HG03196 (cell line): ENCODE data around the gene OTOG.

Experiments
- ATAC-seq: cut with Tn5 transposase; IDR thresholded peaks from one replicate; pipeline ENCODE4 v1.9.1; 2021; ENCODE audit not compliant: unreplicated experiment

OTOG gene

DNA sequence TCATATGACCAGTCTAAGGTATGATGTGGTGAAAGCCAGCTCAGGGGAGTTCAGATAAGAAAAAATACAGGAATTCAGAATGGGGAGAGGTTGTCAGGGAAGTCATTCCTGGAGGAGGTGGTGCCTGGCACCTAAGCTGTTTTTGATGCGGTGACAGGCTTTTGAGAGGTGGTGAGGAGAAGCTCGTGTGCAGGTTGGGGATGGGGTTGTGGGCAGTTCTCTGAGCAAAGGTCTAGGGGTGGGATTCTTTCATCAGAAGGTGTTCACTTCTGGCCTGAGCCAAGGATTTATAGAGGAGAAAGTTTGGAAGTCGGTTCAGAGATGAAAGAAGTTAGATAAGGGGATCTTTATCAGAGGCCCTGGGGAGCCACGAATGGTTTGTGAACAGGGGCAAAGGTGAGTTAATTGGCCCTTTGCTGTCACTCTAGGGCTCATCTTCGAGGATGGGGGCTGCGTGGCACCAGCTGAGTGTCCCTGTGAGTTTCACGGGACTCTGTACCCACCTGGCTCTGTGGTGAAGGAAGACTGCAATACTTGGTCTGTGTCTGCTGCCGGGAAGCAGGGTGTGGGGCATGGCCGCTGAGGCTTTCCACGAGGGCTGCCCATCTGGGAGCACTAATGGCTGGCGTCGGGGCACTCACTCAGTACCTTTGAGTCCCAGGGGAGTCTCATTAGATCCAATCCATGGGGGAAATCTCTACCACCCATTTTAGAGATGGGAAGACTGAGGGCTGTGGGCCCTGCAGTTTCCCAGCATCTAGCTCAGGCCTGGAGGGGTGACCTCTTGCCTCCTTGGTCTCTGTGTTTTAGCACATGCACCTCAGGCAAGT lies 13.4 kb downstream of the OTOG start:
- ATAC-seq = no peak

DNA sequence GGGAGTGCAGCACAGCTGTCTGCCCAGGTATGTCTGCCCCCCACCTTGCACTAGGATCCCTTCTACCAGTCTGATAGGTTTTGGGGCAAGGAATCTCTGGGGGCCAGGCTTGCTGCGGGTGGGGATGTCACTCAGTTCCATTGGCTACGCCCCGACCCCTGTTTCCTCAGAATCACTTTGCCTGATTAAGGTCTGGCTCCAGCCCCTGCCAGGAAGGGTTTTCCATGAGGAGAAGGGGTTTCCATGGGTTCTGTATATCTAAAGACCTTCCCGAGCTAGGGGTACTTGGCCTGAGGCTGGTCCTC lies 14.0 kb downstream of the OTOG start:
- no peak for ATAC-seq

DNA sequence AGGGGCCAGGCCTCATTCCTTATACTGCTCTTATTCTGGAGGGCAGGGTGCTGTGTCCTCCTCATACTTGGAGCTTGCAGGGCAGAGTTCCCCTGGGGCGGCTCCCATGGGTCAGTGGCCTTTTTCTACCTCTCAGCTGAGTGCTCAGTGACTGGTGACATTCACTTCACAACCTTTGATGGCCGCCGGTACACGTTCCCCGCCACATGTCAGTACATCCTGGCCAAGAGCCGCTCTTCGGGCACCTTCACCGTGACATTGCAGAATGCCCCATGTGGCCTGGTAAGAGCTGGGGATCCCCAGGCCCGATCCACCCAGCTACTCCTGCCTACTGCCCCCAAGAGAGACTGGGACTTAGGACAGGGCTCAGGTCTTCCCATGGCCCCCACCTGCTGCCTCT lies 14.5 kb downstream of the OTOG start:
- ATAC-seq = no peak

DNA sequence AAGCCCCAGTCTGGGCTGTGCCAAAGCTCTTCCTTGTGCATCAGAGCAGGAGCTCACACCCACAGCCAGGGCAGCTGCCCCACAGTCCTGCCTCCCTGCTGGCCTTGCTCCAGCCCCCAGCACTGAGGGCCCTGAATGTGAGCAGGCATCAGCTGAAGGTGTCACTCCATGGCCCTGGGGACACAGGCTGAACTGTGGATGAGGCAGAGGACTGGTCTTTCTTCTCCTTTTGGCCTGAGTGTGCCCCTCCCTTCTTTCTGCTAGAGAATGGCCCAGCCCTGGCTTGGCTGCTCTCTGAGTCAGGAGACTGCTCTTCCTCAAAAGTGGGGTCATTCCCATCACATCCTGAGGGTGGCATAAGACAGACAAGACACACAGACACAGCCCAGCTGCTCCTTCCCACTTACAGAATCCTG lies 16.2 kb downstream of the OTOG start:
- no peak for ATAC-seq

DNA sequence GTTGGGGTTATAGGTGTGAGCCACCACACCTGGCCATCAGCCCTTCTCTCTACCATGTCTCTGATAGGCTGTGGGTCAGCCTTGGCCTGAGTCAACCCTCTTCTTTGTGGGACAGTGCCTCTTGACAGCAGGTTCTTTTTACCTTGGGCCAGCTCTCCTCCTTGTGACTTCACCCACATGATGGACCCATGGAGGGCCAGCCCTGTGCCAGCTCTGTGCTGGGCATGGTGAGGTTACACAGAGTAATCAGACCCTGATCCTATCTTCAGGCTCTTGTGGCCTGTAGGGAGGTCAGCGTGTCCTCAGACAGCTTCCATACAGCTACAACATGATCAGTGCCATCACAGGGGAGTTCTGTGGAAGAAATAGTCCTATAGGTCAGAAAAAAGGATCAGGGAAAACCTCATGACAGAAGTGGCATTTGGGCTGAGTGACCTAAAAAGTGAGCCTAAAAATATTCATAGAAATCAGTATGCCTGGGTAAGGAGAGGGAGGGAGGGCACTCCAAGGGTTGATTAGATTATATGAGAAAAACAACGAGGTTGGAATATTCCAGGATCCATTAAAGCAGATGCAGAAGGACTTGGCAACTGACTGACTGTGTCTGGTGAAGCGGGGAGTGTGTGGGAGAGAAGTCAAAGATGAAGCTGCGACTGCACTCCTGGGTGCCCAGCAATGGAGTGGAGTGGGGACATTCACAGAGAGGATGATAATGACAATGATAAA lies 17.1 kb downstream of the OTOG start:
- no peak for ATAC-seq

DNA sequence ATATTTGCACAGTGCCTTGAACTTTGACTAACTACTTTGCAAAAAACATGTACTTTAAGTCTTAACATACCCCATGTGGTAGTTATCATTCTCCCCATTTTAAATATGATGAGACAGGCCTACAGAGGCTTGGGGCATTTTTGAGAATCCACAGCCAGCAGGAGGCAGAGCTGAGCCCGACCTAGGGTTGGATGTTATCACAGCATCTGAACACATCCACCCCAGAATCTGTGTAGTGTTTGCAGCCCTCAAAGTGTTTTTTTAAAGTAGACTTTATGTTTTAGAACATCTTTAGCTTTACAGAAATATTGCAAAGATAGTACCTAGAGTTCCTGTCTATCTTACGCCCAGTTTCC lies 17.6 kb downstream of the OTOG start:
- ATAC-seq = no peak

DNA sequence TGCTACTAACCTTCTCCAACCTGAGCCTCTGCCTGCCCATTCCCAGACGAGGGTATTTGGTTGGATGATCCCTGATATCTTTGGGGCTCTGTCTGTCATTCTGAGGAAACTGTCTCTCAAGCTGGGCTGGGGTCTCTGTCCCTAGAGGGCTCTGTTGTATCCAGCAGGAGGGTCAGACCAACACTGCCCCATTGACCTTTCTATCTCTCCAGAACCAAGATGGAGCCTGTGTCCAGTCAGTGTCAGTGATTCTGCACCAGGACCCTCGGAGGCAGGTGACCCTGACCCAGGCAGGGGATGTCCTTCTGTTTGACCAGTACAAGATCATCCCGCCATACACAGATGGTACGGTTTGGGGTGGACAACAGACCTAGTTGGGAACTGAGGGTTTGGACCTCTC lies 21.9 kb downstream of the OTOG start:
- ATAC-seq = no peak

DNA sequence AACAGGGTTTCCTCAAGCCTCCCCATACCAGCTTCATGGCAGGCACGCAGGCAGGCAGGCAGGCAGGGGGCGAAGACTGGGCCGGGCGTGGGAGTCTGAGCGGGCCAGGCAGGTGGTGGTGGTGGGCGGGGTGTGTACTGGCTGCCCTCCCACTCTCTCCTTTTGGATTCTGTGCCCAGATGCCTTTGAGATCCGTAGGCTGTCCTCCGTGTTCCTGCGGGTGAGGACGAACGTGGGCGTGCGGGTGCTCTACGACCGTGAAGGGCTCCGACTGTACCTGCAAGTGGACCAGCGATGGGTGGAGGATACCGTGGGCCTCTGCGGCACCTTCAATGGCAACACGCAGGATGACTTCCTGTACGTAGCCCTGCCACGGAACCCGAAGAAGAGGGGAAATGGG lies 23.0 kb downstream of the OTOG start:
- no peak for ATAC-seq

DNA sequence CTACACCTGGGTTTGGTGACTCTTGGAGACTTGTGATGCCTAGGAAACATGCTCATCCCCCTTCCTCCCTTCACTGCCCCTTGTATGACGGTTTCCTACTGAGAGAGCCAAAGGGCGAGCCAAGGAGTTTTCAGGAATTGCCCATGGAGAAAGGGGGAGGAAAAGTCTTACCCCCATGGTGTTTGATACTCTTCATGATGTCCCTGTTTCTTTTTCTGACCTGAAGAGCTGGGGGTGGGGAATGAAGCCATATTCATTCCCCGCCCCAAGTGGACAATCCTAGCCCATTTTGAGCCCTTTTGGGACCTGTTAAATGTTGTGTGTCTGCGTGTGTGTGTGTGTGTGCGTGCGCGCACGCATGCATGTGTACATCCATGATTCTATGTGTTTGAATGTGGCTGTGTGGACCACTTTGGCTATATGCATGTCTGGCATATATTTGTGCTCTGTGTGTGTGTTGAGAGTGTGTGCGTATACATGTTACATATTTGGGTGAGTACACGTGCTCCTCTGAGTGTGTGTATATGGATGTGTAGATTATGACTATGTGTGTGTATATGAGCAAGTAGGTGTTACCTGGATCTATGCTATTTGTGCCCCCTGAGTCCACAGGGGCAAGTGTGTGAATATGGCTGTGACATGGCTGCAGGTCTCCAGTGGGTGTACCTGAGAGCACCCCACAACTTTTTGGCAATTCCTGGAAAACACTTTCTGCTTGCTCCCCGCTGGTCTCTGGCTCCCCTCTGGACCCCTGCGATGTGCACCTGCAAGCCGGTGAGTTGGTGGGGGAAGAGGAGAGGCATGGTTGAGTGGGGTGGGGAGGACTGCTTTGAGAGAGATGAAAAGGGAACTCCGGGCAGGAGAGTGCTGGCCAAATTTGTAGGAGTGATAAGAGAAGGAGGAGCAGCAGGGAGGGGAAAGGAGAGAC lies 24.6 kb downstream of the OTOG start:
- ATAC-seq = no peak

DNA sequence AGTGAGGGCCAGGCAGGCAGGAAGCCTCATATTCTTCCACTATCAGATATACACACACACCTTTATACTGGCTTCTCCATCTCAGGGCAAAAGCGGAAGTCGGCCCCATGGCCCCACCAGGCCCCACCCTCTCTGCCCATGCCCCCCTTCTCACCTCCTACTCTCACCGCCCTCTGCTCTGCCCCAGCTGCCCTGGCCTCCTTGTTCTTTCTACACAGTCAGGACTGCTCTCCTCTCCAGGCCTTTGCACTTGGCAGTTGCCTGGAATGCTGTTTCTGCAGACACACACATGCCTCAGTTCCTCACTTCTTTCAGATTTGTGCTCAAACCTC lies 25.3 kb downstream of the OTOG start:
- ATAC-seq = no peak

DNA sequence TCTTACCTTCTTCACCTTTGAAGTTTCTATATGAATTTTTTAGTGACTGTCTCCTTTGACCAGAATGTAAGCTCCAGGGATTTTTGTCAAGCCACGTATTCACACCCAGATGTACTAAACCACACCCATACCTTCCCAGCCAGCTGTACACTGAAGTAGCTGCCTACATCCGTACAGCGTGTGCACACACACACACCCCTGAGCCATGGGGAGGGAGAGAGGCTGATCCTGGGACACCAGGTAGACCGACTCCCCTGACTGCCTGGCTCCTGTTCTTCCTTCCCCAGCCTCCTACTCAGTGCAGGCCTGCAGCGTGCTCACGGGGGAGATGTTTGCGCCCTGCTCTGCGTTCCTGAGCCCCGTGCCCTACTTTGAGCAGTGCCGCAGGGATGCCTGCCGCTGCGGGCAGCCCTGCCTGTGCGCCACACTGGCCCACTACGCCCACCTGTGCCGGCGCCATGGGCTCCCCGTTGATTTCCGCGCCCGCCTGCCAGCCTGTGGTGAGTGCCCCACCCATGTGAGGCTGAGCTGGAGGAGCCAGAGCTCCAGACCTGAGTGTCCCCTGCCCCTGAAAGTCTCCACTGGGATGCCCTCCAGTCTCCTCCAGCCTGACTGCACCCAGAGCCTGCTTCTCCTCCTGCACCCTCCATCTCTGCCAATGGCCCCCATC lies 25.9 kb downstream of the OTOG start:
- no peak for ATAC-seq

DNA sequence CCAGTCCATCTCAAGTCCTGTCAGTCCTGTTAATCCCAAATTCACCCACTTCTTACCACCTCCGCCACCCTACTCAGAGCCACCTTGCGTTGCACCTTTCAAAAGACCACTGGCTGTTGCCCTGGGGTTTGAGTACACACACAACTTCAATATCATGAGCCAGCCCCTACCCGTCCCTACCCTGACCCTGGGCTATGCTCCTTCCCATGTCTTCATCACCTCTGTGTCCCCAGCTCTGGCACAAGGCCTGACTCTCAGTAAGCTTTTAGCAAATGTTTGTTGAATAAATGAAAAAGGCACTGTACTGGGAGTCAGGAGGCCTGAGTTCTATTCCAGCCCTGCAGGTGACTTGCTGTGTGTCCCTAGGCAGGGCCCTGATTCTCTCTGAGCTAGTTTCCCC lies 26.5 kb downstream of the OTOG start:
- ATAC-seq = no peak

DNA sequence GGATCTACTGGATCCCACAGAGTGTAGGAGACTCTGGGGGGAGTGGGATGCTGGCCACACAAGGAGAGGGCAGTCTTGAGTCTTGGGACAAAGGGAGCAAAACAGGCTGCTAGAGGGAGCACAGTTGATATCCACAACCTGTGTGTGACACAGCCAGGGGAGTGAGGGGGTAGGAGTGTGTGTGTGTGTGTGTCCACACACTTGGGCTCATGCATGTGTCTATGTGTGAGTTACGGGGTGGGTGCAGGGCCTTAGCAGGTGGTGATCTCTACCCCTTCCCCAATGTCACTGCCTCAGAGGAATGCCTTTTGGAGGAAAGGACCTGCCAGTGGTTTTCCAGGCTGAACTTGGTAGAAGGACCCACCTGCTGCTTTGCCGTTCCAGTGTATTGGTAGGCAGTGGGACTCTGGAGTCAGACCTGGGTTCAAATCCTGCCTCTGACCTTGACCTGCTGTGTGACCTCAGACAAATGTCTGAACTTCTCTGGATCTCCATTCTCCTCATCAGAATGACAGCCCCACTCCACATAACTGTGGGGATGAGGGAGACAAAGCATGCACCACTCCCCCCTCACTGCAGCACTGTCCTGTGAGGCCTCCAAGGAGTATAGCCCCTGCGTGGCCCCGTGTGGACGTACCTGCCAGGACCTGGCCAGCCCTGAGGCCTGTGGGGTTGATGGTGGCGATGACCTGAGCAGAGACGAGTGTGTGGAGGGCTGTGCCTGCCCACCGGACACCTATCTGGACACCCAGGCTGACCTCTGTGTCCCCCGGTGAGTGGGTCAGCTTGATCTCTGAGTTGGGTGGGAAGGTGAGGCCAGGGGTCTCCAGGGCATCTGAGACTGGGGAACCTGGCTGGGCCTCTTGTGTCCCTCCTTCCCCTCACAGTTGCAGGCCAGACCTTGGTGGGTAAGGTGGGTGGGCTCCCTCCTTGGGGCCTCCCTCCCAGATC lies 27.4 kb downstream of the OTOG start:
- no peak for ATAC-seq

DNA sequence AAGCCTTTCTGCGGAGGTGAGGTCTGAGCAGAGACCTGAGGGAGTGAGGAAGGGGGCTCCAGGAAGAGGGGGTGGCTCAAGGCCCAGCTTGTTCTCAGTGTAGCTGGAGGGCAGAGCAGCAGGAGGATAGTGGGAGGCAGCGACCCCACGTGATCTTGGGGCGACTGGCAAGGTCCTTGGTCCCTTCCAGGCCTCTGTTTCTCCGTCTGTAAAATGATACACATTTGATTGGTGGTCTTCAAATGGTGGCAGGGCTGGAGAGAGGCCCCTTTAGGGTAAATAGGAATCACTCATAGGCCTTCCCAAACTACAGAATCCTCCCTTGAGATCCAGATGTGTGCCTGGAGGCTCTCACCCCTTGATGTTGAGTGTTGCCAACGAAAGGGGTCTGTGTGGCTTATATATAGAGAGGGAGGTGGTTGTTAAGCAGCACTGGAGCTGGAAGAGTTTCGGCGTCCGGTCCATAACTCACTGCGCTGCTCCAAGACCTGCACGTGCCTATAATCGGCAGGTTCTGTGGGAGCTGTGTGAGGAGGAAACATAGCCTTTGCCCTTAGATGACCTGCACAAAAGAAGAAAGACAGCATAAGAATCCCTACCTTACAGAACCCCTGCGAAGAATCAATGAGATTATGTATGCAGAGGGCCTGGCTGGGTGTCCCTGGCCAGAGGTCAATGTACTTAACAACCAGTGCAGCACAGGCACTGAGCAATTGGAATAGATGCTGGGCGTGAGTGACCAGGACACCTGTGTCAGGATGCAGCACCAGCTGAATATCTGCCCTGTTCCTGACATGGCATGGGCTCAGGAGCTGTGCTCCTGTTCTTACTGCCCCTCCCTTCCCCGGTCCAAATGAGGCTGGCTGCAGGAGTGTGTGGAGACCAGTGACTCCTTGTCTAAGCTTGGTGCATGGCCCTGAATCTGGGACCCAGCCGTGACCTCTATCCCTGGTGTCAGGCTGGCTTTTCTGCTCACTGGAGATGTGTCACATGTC lies 28.7 kb downstream of the OTOG start:
- ATAC-seq = no peak

DNA sequence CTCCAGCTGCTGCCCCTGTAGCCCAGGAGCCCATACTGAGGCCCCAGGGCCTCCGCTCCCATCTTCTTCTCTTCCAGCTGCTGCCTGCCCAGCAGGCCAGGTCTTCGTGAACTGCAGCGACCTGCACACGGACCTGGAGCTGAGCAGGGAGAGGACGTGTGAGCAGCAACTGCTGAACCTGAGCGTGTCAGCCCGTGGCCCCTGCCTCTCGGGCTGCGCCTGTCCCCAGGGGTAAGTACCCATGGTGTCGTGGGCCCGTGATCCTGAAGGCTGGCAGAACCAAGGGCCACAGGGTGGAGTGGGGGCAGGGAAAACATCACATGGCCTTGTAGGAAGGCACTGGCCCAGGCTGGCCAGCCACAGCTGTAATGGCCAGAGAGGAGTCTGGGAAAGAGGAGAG lies 31.2 kb downstream of the OTOG start:
- no peak for ATAC-seq

DNA sequence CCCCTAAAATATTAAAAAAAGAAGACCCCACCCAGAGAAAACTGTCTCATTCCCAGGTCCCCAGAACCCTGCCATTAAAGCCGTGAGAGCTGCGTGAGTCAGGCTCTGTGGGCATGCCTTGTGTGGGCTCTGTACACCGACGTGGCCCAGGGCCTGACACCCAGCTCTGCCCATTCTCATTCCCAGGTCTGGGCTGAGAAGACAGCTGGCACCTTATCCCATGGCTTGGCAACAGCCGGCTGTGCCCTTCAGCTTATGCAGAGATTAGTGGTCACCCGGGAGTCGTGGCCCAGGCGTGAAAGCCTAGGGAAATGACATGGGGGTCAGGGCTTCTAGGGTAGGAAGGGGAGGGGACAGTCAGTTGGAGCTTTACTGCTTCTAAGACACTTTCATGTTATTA lies 31.9 kb downstream of the OTOG start:
- no peak for ATAC-seq

DNA sequence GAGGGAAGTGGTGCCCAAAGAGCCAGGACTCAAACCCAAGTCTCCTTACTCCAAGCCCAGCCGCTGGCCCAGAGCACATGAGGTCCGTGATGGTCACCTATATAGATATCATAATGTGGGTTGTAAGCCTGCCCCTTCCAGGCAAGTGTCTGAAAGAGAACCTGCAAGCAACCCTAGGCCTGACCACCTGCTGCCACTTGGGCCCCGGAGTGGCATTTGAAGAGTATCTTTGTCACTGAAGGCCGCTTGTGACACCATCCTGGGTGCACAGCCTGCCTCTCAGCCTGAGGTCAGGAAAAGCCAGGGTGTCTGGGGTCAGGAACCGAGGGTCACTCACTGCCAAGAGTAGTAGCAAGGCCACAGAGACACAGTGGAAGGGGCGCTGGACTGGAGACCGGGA lies 32.4 kb downstream of the OTOG start:
- ATAC-seq = no peak

DNA sequence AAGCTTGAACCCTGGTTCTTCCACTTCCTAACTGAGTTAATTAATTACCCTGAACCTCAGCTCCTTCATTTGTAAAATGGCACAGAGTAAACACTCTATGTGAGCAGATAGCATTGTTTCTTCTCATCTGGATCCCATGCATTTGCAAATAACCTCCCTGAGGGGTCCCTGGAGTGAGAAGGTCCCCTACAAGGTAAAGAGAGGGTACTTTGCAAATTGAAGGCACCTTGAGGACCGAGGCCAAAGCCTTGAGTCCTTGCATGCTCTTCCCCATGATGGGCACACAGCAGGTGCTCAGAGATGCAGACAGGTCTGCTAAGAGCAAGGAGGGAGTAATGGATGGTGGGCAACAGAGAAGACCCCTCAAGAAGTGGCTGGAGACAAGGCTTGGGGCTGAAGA lies 33.2 kb downstream of the OTOG start:
- no peak for ATAC-seq
